B cell (primary cell): ENCODE measurements around the gene LSM3. TPM values are rescaled to one million over a fixed set of nuclear protein-coding genes. Genes with fewer than 3 reads are reported as not detected.
A peak's percentile ranks its signal among the peaks of the same experiment; 100 is the strongest.

ENCODE experiments used
- ATAC-seq: fragments of 200-7000 bp; cut with Tn5 transposase; one replicate; pipeline ENCODE4 v1.10.0; 2021; ENCODE audit warnings: low read depth, mild to moderate bottlenecking, moderate number of reproducible peaks, moderate library complexity
- CTCF ChIA-PET: fragments of 350-600 bp; sonication (Branson Sonifier 250); formaldehyde crosslinking; loops from one replicate; lab custom pipeline; 2021; ENCODE audit warnings: antibody characterized with exemption, inconsistent platforms; lab: Charles Lee
- POLR2A ChIA-PET: fragments of 350-600 bp; sonication (Branson Sonifier 250); formaldehyde crosslinking; loops from one replicate; lab custom pipeline; 2021; ENCODE audit warnings: antibody characterized with exemption; lab: Charles Lee
- DNase-seq: peaks from one replicate; pipeline ENCODE4 v3.0.0; 2013
- H2AFZ ChIP-seq: 2 replicates; pipeline ENCODE4 v1.6.1; 2012; ENCODE audit warnings: mild to moderate bottlenecking, low read depth, low read length; ENCODE audit not compliant: insufficient read depth, poor library complexity, severe bottlenecking
- H3K27ac ChIP-seq, 2 donors: 1 replicate in 1 of 2; 2 replicates in 1 of 2; pipeline ENCODE4 v1.5.1; 2012 to 2013; ENCODE audit warnings: low read length in 2 of 2, mild to moderate bottlenecking in 2 of 2, moderate library complexity in 1 of 2
- H3K27me3 ChIP-seq, 4 experiments: fragments of 200-600 bp in 1 of 4; sonication (generic) in 1 of 4; replicated peaks in 1 of 4; 1 replicate in 2 of 4; 2 replicates in 2 of 4; pipeline versions ENCODE4 v1.6.1 to v1.7.0; 2013 to 2016; ENCODE audit warnings: low read length in 3 of 4, mild to moderate bottlenecking in 2 of 4, mixed read lengths in 1 of 4, moderate library complexity in 1 of 4; ENCODE audit not compliant: insufficient read depth in 4 of 4, control insufficient read depth in 3 of 4; ENCODE audit errors: control extremely low read depth in 1 of 4
- H3K36me3 ChIP-seq, 2 experiments: replicated peaks in 1 of 2; 1 replicate in 1 of 2; 2 replicates in 1 of 2; pipeline versions ENCODE4 v1.6.1 to v1.7.1; 2013; ENCODE audit warnings: low read length in 1 of 2; ENCODE audit not compliant: insufficient read depth in 2 of 2, control insufficient read depth in 1 of 2; ENCODE audit errors: control extremely low read depth in 1 of 2, extremely low read depth in 1 of 2
- H3K4me1 ChIP-seq, 2 donors: fragments of 200-600 bp in 1 of 2; sonication (generic) in 1 of 2; 1 replicate in 1 of 2; 2 replicates in 1 of 2; pipeline versions ENCODE4 v1.5.1 to v1.6.1; 2013 to 2017; ENCODE audit warnings: low read length in 2 of 2; ENCODE audit not compliant: control insufficient read depth in 2 of 2, insufficient read depth in 2 of 2
- H3K4me2 ChIP-seq: replicated peaks from 2 replicates; pipeline ENCODE3; 2012; ENCODE audit warnings: mild to moderate bottlenecking, low read depth, low read length; ENCODE audit not compliant: poor library complexity, severe bottlenecking
- H3K4me3 ChIP-seq, 5 experiments: fragments of 200-600 bp in 1 of 5; sonication (generic) in 1 of 5; 1 replicate in 3 of 5; 2 replicates in 2 of 5; pipeline versions ENCODE4 v1.5.1 to v1.7.0; 2011 to 2016; ENCODE audit warnings: low read length in 4 of 5, mild to moderate bottlenecking in 4 of 5, low read depth in 2 of 5, control low read depth in 1 of 5, moderate library complexity in 1 of 5; ENCODE audit not compliant: insufficient read depth in 1 of 5; ENCODE audit errors: control extremely low read depth in 1 of 5, extremely low read depth in 1 of 5
- H3K79me2 ChIP-seq: fragments of 200-600 bp; sonication (generic); one replicate; pipeline ENCODE4 v1.6.0; 2016; ENCODE audit warnings: low read length; ENCODE audit not compliant: control insufficient read depth, insufficient read depth
- H3K9ac ChIP-seq: fragments of 200-600 bp; sonication (generic); 2 replicates; pipeline ENCODE4 v1.6.1; 2017; ENCODE audit warnings: mild to moderate bottlenecking, low read length, moderate library complexity
- H3K9me3 ChIP-seq, 3 donors: one replicate each; pipeline versions ENCODE4 v1.6.1 to v1.7.1; 2013; ENCODE audit warnings: low read length in 2 of 3; ENCODE audit not compliant: control insufficient read depth in 2 of 3, insufficient read depth in 1 of 3; ENCODE audit errors: control extremely low read depth in 1 of 3
- H4K20me1 ChIP-seq: 2 replicates; pipeline ENCODE4 v1.6.0; 2012; ENCODE audit warnings: mild to moderate bottlenecking, low read length; ENCODE audit not compliant: insufficient read depth, control insufficient read depth, poor library complexity, severe bottlenecking
- H3K27ac Mint-ChIP-seq: one replicate; pipeline ENCODE4 v1.8.0; 2021; ENCODE audit warnings: mixed read lengths
- H3K27me3 Mint-ChIP-seq: one replicate; pipeline ENCODE4 v1.8.0; 2021; ENCODE audit warnings: mixed read lengths
- H3K4me1 Mint-ChIP-seq: one replicate; pipeline ENCODE4 v1.8.0; 2021; ENCODE audit warnings: mixed read lengths
- H3K4me3 Mint-ChIP-seq: one replicate; pipeline ENCODE4 v1.8.0; 2021; ENCODE audit warnings: mixed read lengths
- H3K9me3 Mint-ChIP-seq: one replicate; pipeline ENCODE4 v1.8.0; 2022; ENCODE audit warnings: mixed read lengths; ENCODE audit not compliant: insufficient read depth
- CTCF ChIP-seq: fragments of 200-600 bp; IDR thresholded peaks from one replicate; pipeline ENCODE4 v1.8.0; 2022; ENCODE audit warnings: antibody characterized with exemption, mild to moderate bottlenecking
- EZH2 ChIP-seq: IDR thresholded peaks from 2 replicates; pipeline ENCODE4 v1.6.1; 2012; ENCODE audit warnings: borderline replicate concordance, low read depth, mild to moderate bottlenecking, moderate library complexity, low read length; ENCODE audit not compliant: insufficient read depth, poor library complexity, severe bottlenecking
- WGBS: methylation state at CpG from one replicate; pipeline ENCODE4 v1.1.5; 2013; ENCODE audit warnings: missing lambda C conversion rate; ENCODE audit not compliant: insufficient coverage; 5-methylcytosine and 5-hydroxymethylcytosine counted together
- intact Hi-C: fragments of 100-400 bp; cut with micrococcal nuclease; formaldehyde crosslinking; loops from one replicate; pipeline ENCODE4 v1.10.0; 2022
- polyA plus RNA-seq: library from polyadenylated mRNA; depleted of rRNA; stranded (reverse); fragments of >200 nt; gene quantifications from 2 replicates; pipeline ENCODE4 v1.2.3, GENCODE V29; 2012
- total RNA-seq, 2 donors: library from RNA; stranded (reverse); fragments of 120-200 nt in 1 of 2; gene quantifications; 1 replicate in 1 of 2; 2 replicates in 1 of 2; pipeline versions ENCODE4 v1.2.3 to v1.2.4, GENCODE V29; 2013 to 2022

LSM3 gene
- total and polyA plus RNA-seq, 2 donors (not counting 1 experiment from before 2014, with no cell fraction given), result 2.8 to 10.0 TPM

- Histone ChIP-seq H3K27ac (no peak overlapping the region), H3K36me3 (peaks cover 4 to 57% of the 10 kb centered on the region in 2 experiments), H3K4me3 (no peak overlapping the region), H2AFZ (no peak overlapping the region), H3K4me1 (no peaks in the 10 kb centered on the region), H3K9me3 (no peaks in the 10 kb centered on the region), H3K4me2 (no peak overlapping the region), H3K9ac (no peak overlapping the region), H4K20me1 (no peaks in the 10 kb centered on the region), H3K27me3 (no peaks in the 10 kb centered on the region), H3K79me2 (no peaks in the 10 kb centered on the region)
- DNase-seq (no peak), ATAC-seq (no peak)
- no peak overlapping the region for H3K4me3 Mint-ChIP-seq
- intact Hi-C loops, result no loop called here
- no peak overlapping the region for H3K27ac Mint-ChIP-seq
- no peaks in the 10 kb centered on the region for H3K9me3 Mint-ChIP-seq
- H3K27me3 Mint-ChIP-seq, result no peaks in the 10 kb centered on the region
- ChIA-PET POLR2A (interaction anchor here (0.7 kb wide), 1 partner anchor 26 kb away, joined by 3 read pairs; no protein-coding TSS in a partner anchor), CTCF (interaction anchor here (1.1 to 1.4 kb wide), 2 partner anchors 9 to 31 kb away, joined by 3 read pairs; no protein-coding TSS in a partner anchor)
- WGBS, result 92% methylated on average over 9 of the region's 12 CpGs
- peaks cover 1% of the 10 kb centered on the region for H3K4me1 Mint-ChIP-seq
- TF ChIP-seq CTCF (no peak), EZH2 (no peak)
Measured at GRCh38 chr3:14151471-14152083, 27.0 kb upstream of the LSM3 start.

- H3K27ac Mint-ChIP-seq, result no peak overlapping the region
- no peak for DNase-seq
- H3K36me3 ChIP-seq, result peaks cover 6 to 57% of the 10 kb centered on the region in 2 experiments
Measured at GRCh38 chr3:14152233-14152962, 26.2 kb upstream of the LSM3 start.

More at GRCh38 chr3:14152233-14152962, 26.2 kb upstream of the LSM3 start:
- H3K4me1 Mint-ChIP-seq, result no peaks in the 10 kb centered on the region
- ATAC-seq, result no peak
- no peak overlapping the region for H2AFZ ChIP-seq
- no peak overlapping the region for H3K27ac ChIP-seq
- TF ChIP-seq EZH2 (no peak), CTCF (peak; percentile 14)
- no peaks in the 10 kb centered on the region for H4K20me1 ChIP-seq
- H3K79me2 ChIP-seq, result no peaks in the 10 kb centered on the region
- H3K4me1 ChIP-seq, result no peaks in the 10 kb centered on the region
- H3K9me3 ChIP-seq, result no peaks in the 10 kb centered on the region
- intact Hi-C loops, result no loop called here
- no peaks in the 10 kb centered on the region for H3K27me3 Mint-ChIP-seq
- H3K9me3 Mint-ChIP-seq, result no peaks in the 10 kb centered on the region
- WGBS, result 98% methylated on average over 8 of the region's 11 CpGs
- no peak overlapping the region for H3K4me2 ChIP-seq
- CTCF ChIA-PET, result interaction anchor here (1.1 to 1.8 kb wide), 3 partner anchors 9 to 30 kb away, joined by 3 to 5 read pairs (median 3); partner anchors contain the start of genes CHCHD4 and TMEM43
- H3K9ac ChIP-seq, result no peak overlapping the region
- H3K4me3 ChIP-seq, result no peak overlapping the region
- POLR2A ChIA-PET, result interaction anchor here (0.7 kb wide), 1 partner anchor 27 kb away, joined by 3 read pairs; no protein-coding TSS in a partner anchor
- H3K4me3 Mint-ChIP-seq, result no peak overlapping the region
- H3K27me3 ChIP-seq, result no peaks in the 10 kb centered on the region
